ENCODE results near the gene CACNA1I.

CACNA1I gene

DNA sequence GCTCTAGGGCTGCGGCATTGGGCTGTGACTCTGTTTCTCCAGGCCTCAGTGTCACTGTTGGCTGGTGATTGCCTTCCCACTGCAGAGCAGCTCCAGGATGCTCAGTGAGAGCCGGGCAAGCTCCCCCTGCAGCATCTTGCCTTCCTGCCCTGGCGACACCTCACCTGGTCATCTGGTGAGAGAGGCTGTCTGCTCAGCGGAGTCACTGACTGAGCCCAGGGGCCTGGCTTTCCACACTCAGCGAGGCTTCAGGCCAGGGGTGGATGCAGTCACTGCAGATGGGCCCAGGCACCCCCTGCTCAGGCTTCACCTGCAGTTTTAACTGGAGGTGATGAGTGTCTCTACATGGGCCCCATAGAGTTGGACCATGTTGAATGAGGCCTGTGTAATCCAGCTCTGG is 136.8 kb downstream of the CACNA1I start:
- Mint-ChIP-seq H3K4me1 (ENCODE audit: low read depth) (no peaks in the 10 kb centered on the region), H3K4me3 (no peak overlapping the region), H3K27me3 (peaks cover 12% of the 10 kb centered on the region), H3K36me3 (ENCODE audit: low read depth) (no peaks in the 10 kb centered on the region), H3K9me3 (no peaks in the 10 kb centered on the region), H3K27ac (no peak overlapping the region)
- intact Hi-C loops (cut with micrococcal nuclease) = no loop called here

DNA sequence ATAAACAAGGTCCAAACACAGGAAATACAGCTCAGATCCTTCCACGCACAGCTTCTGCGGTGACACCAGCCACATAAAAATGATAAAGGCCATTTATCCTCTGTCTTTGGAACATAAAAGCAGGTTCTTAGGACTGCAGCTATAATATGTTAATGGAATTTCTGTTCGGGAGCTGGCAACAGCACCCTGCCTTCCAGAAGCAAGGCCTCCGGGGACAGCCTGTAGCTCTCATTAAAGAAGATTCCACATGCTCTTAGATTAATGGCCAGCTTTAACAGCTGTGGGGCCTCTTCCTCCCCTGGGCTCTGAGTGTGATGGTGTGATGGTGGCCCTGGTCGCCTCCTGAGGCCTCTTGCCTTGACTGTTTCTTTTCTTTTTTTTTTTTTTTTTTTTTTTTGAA is 137.3 kb downstream of the CACNA1I start:
- intact Hi-C loops (cut with micrococcal nuclease) = no loop called here
- Mint-ChIP-seq H3K4me3 (no peak overlapping the region), H3K36me3 (ENCODE audit: low read depth) (no peaks in the 10 kb centered on the region), H3K27ac (no peak overlapping the region), H3K27me3 (peaks cover 12% of the 10 kb centered on the region), H3K4me1 (ENCODE audit: low read depth) (no peaks in the 10 kb centered on the region), H3K9me3 (no peaks in the 10 kb centered on the region)

DNA sequence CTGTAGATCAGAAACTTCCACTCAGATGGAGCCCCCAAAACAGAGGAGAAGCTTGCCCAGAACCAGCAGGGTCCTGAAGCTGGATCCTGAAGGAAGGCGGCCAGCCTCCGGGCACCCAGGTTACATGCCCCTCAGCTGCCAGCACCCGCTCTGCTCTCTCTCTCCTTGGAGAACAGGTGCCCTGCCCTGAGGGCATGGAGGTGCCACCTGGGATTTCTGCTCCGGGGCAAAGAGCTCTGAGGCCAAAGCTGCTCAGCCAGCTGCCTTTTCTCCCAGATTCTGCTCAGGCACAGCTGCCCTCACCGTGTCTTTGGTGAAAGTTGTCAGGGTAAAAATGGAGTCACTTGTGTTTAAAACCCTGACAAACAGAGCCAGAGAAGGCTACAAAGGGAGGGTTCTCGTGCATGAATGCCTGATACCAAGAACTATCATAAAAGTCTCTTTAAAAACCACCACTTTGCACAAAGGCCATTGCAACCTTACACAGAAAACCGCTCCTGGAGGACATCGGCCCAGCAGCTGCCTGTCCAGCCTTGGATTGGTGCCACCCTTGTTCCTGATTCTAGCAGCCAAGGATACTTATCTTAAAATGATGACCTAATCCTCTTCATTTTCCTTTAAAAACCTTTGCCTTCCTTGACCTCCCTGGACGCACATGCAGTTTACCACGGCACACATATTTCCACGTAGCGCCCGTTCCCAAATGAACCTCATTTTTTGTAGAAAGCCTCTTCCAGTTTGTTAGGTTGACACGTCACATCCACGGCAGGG is 140.0 kb downstream of the CACNA1I start:
- peaks cover 17% of the 10 kb centered on the region for H3K27me3 Mint-ChIP-seq
- intact Hi-C loops (cut with micrococcal nuclease) = no loop called here

DNA sequence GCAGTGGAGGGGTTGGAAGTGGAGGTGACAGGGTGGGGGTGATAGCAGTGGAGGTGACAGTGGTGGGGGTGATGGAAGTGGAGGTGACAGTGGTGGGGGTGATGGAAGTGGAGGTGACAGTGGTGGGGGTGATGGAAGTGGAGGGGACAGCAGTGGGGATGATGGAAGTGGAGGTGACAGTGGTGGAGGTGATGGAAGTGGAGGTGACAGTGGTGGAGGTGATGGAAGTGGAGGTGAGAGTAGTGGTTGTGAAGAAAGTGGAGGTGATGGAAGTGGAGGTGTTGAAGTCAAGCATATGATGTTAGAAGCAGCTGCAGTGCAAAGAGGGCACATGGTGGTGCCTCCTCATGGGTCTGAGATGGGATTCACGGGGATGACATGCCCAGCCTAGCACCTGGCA is 141.5 kb downstream of the CACNA1I start:
- H3K27ac Mint-ChIP-seq = no peak overlapping the region

More for the DNA sequence above, 140.0 kb downstream of the CACNA1I start:
- no peak overlapping the region for H3K27ac Mint-ChIP-seq
- no peaks in the 10 kb centered on the region for H3K9me3 Mint-ChIP-seq
- no peaks in the 10 kb centered on the region for H3K36me3 Mint-ChIP-seq (ENCODE audit: low read depth)
- no peak overlapping the region for H3K4me3 Mint-ChIP-seq
- no peaks in the 10 kb centered on the region for H3K4me1 Mint-ChIP-seq (ENCODE audit: low read depth)

DNA sequence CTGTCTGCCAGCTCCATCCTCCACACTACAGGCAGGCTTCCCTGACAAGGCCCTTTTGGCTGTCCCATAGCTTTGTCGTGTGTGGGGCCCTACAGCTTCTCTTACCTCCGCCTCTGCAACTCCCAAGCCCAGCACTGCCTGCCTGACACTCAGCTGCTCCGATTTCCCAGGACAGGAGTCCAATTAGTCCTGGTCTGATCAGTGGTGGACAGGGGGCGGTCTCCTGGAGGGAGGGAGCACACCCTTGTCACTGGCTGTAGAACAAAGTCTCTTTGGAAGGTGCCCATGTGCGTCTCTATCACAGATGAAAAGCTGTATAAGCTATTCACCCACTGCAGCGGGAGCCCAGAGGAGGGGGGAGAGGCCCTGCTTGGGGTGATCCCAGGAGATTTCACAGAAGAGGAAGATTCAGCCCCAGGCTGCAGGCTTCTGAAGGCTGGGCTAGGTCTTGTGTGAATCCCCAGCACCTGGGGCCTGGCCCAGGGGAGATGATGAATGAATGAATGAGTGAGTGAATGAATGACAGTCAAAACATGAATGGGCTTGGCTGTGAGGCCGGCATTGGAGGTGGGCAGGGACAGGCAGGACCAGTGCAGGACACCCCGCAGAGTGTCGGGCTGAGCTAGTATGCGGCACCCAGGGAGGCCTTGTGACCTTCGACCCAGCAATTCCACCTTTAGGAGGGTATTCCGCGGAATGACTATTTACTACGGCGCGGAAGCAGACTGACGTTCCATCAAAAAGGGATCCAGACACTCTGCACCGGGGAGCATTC is 142.4 kb downstream of the CACNA1I start:
- no peak overlapping the region for H3K27ac Mint-ChIP-seq

More for the DNA sequence above, 141.5 kb downstream of the CACNA1I start:
- H3K4me1 Mint-ChIP-seq (ENCODE audit: low read depth) = no peaks in the 10 kb centered on the region
- no peaks in the 10 kb centered on the region for H3K9me3 Mint-ChIP-seq
- peaks cover 15% of the 10 kb centered on the region for H3K27me3 Mint-ChIP-seq
- intact Hi-C loops (cut with micrococcal nuclease) = no loop called here
- H3K4me3 Mint-ChIP-seq = no peak overlapping the region
- no peaks in the 10 kb centered on the region for H3K36me3 Mint-ChIP-seq (ENCODE audit: low read depth)

DNA sequence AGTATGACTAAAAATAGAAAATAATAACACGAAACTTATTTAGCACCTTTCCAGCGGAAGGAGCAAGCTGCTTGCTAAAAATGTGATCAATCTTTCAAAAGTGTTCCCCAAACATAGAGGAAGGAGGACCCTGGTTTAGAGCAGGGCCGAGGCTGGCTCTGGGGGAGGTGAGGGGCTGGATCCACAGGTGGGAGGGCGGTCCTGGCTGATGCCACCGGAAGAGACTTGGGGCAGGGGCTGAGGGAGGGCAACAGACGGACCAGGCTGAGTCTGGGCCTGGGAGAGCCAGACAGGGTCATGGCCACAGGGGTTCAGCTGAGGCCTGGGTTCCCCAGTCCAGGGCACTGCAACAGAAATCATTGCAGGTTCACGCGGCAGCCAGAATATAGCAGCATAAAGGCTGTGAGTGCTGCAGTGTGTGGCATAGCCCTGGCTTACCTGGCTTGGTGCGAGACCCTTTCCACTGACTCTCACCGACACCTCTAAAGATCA is 143.3 kb downstream of the CACNA1I start:
- Mint-ChIP-seq H3K4me3 (no peak overlapping the region), H3K9me3 (no peaks in the 10 kb centered on the region), H3K27me3 (peaks cover 15% of the 10 kb centered on the region), H3K36me3 (ENCODE audit: low read depth) (no peaks in the 10 kb centered on the region), H3K27ac (no peak overlapping the region), H3K4me1 (ENCODE audit: low read depth) (no peaks in the 10 kb centered on the region)
- intact Hi-C loops (cut with micrococcal nuclease) = no loop called here

More for the DNA sequence above, 142.4 kb downstream of the CACNA1I start:
- Mint-ChIP-seq H3K4me3 (no peak overlapping the region), H3K9me3 (no peaks in the 10 kb centered on the region), H3K4me1 (ENCODE audit: low read depth) (no peaks in the 10 kb centered on the region), H3K27me3 (peaks cover 15% of the 10 kb centered on the region), H3K36me3 (ENCODE audit: low read depth) (no peaks in the 10 kb centered on the region)
- intact Hi-C loops (cut with micrococcal nuclease) = no loop called here

DNA sequence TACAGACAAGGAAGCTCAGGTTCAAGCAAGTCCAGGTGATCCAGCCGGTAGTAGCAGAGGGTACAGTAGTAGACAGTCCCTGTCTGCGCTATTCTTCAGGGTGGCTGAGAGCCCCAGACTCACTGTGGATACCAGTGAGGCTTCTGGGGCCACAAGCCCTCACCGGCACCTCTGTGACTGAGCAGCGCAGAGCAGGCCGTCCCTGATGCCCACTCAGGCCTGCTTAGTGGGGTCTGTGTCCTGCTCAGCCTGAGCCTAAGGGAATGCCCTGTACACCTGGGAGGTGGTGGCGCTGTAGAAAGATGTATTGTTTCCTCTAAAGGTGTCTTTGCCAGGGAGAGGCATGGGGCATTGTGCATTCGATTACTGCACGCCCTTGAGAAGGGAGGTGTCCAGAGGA is 143.8 kb downstream of the CACNA1I start:
- Mint-ChIP-seq H3K4me1 (ENCODE audit: low read depth) (no peaks in the 10 kb centered on the region), H3K27me3 (peaks cover 15% of the 10 kb centered on the region), H3K27ac (no peak overlapping the region)

DNA sequence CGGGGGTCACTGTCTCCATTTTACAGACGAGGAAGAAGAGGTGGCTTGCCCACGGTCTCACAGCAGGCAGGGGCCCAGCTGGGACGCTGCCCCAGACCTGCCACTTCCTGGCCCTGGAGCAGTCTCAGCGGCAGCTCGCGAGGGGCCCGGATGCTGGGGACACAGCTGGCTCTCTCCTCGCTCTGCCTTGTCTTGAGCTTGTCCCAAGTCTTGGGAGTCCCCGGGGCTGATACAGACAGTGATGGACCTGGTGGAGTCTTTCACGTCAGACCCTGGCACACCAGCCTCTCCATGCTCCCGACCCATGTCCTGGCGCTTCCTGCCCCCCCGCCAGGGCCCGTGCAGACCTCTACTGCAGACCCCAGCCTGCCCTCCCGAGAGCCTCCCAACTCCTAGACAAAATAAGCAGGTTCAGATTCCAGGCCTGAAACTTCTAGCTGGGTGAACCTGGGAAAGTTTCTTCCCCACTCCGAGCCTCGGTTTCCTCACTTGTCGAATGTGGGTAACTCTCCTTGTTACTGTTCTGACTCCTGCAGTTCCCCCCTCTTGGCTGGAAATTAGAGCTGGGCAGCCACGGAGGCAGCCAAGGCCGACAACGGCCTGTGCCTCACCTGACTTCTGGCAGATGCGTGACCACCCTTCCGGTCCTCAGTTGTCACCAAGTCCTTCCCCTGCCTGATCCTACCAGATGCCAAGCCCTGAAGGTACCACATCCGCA is 145.4 kb downstream of the CACNA1I start:
- no peaks in the 10 kb centered on the region for H3K36me3 Mint-ChIP-seq (ENCODE audit: low read depth)
- H3K4me1 Mint-ChIP-seq (ENCODE audit: low read depth) = no peaks in the 10 kb centered on the region
- no peak overlapping the region for H3K27ac Mint-ChIP-seq
- H3K9me3 Mint-ChIP-seq = no peaks in the 10 kb centered on the region
- intact Hi-C loops (cut with micrococcal nuclease) = no loop called here
- peaks cover 21% of the 10 kb centered on the region for H3K27me3 Mint-ChIP-seq
- no peak overlapping the region for H3K4me3 Mint-ChIP-seq

More for the DNA sequence above, 143.8 kb downstream of the CACNA1I start:
- H3K36me3 Mint-ChIP-seq (ENCODE audit: low read depth) = no peaks in the 10 kb centered on the region
- intact Hi-C loops (cut with micrococcal nuclease) = no loop called here
- no peaks in the 10 kb centered on the region for H3K9me3 Mint-ChIP-seq
- no peak overlapping the region for H3K4me3 Mint-ChIP-seq

DNA sequence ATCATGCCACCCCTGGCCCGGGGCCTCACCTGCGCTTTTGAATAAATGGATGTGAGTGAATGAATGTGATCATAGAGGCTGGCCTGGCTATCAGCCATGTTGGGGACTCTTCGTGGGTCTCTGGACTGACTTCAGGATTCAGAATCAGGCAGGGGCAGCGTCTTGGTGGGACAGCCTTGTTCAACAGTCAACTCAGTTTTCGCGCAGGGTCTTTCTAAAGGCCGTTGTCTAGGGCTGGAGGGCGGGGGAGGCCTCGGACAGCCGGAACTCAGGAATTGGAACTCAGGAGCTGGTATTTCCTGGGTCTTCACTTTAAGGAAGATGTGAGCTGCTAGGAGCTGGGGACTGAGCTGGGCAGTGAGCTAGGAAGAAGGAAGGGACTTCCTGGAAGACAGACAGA is 146.0 kb downstream of the CACNA1I start:
- peaks cover 25% of the 10 kb centered on the region for H3K27me3 Mint-ChIP-seq
- no peaks in the 10 kb centered on the region for H3K36me3 Mint-ChIP-seq (ENCODE audit: low read depth)
- H3K27ac Mint-ChIP-seq = no peak overlapping the region
- intact Hi-C loops (cut with micrococcal nuclease) = no loop called here
- no peak overlapping the region for H3K4me3 Mint-ChIP-seq
- no peaks in the 10 kb centered on the region for H3K9me3 Mint-ChIP-seq
- H3K4me1 Mint-ChIP-seq (ENCODE audit: low read depth) = no peaks in the 10 kb centered on the region

DNA sequence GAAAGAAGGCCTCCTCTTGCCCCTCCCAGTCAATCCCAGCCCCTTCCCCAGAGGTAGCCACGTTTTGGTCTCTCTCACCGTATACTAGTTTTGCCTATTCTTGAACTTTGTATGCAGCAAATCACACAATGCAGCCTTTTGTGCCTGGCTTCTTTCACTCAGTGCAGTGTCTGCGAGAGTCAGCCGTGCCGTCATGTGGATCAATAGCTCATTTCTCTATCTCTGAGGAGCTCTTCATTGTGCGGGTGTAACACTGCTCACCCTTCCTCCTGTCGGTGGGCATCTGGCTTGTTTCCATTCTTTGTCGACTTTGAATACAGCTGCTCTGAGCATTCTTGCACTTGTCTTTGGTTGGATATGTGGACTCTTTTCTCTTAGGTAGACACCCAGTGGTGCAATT is 146.5 kb downstream of the CACNA1I start:
- H3K27me3 Mint-ChIP-seq = peaks cover 22% of the 10 kb centered on the region

DNA sequence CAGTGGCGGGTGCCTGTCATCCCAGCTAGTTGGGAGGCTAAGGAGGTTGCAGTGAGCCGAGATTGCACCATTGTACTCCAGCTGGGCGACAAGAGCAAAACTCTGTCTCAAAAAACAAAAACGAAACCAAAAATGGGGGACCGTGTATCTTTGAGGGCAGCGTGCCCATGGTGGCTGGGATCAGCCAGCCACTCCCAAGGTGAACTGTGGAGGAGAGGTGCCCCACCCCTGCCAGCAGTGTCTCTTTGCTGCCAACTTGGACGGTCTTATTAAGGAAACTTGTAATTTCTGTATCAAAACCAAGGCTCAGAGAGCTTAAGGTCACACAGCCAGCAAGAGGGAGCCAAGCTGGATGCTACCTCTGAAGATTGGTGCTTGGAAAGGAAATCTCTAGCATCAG is 147.7 kb downstream of the CACNA1I start:
- no peak overlapping the region for H3K4me3 Mint-ChIP-seq
- peaks cover 25% of the 10 kb centered on the region for H3K27me3 Mint-ChIP-seq
- H3K4me1 Mint-ChIP-seq (ENCODE audit: low read depth) = no peaks in the 10 kb centered on the region
- intact Hi-C loops (cut with micrococcal nuclease) = no loop called here
- H3K9me3 Mint-ChIP-seq = no peaks in the 10 kb centered on the region
- H3K36me3 Mint-ChIP-seq (ENCODE audit: low read depth) = no peaks in the 10 kb centered on the region
- H3K27ac Mint-ChIP-seq = no peak overlapping the region

More for the DNA sequence above, 146.5 kb downstream of the CACNA1I start:
- Mint-ChIP-seq H3K4me1 (ENCODE audit: low read depth) (no peaks in the 10 kb centered on the region), H3K9me3 (no peaks in the 10 kb centered on the region), H3K4me3 (no peak overlapping the region), H3K36me3 (ENCODE audit: low read depth) (no peaks in the 10 kb centered on the region), H3K27ac (no peak overlapping the region)
- intact Hi-C loops (cut with micrococcal nuclease) = no loop called here

DNA sequence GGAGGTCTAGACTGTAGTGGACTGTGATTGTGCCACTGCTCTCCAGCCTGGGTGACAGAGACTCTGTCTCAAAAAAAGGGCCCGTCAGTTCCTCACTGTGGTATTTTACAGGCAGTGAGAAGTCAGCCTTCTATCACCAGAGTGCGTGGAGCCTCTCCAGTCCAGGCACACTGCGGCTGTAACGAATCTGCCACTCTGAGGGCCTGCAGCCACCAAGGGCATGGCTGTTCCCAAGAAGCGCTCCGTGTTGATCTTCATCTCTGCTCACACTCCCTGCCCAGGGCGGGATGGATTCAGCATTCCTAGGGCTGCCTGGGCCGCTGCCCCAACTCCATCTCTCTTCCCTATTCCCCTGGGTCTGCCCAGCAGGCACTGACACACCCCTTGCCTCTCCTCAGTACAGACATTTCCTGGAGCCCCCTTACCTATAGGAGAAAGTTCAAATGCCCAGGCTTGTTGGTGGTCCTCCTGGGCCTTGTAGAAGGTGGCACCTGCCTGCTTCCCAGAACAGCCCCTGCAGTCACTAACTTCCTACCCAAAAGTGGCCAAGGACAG is 148.4 kb downstream of the CACNA1I start:
- no peaks in the 10 kb centered on the region for H3K36me3 Mint-ChIP-seq (ENCODE audit: low read depth)
- no peaks in the 10 kb centered on the region for H3K9me3 Mint-ChIP-seq
- no peak overlapping the region for H3K27ac Mint-ChIP-seq
- intact Hi-C loops (cut with micrococcal nuclease) = no loop called here
- H3K27me3 Mint-ChIP-seq = peaks cover 25% of the 10 kb centered on the region
- no peak overlapping the region for H3K4me3 Mint-ChIP-seq
- no peaks in the 10 kb centered on the region for H3K4me1 Mint-ChIP-seq (ENCODE audit: low read depth)

DNA sequence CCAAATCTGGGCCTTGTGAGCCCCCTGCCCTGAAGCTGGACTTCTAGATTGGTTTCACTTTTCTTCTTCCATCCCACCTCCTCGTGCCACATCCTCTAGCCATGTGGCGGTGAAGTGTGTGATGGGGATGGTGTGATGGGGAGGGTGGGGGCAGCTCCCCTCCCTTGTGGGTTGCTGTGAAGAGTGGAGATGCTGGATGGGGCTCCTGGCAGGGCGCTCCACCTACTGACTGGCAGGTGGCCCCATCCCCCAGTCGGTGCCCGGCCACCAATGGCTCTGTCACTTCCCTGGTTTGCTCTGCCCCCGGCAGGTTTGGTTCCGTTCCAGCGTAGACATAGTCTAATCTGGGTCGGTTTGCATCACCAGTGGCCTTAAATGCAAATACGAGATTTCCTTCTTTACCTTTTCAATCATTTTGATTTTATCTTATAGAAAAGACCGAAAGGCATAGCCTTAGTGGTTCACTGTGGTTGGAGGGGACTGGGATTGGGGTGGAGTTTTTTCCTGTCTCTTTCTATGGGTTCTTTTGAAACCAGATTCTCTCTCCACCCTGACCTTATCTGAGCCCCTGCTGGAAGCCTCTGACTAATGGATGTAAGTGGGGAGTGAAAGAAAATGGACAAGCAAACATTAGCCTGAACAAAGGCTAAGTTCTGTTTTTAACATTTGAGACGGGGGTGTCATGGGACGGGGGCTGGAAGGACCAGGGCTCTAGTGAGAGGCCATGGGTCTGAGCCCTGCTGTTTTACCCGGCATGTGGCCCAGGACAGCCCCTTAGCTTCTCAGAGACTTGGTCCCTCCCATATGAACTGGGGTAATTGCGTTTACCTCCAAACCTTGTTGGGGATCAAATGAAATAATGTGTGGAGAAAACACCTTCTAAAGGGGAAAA is 149.3 kb downstream of the CACNA1I start:
- no peak overlapping the region for H3K4me3 Mint-ChIP-seq
- intact Hi-C loops (cut with micrococcal nuclease) = no loop called here
- no peaks in the 10 kb centered on the region for H3K9me3 Mint-ChIP-seq
- H3K4me1 Mint-ChIP-seq (ENCODE audit: low read depth) = no peaks in the 10 kb centered on the region
- no peaks in the 10 kb centered on the region for H3K36me3 Mint-ChIP-seq (ENCODE audit: low read depth)
- H3K27ac Mint-ChIP-seq = no peak overlapping the region
- peaks cover 27% of the 10 kb centered on the region for H3K27me3 Mint-ChIP-seq

Data from dendritic cell treated with granulocyte-macrophage colony-stimulating factor and Interleukin-4, amounts not matched to agents 40 ng/mL and 50 ng/mL, for 4 days (primary cell).